Measurements from ENCODE around the gene SEC22C.
A peak's percentile ranks its signal among the peaks of the same experiment; 100 is the strongest.
"Not testable (repeated sequence)": the region's sequence is repeated elsewhere in the genome, so short reads cannot be mapped to it uniquely, and the experiment has no call there.

SEC22C gene

GRCh38 chr3:42572278-42572677 lies 9.5 kb downstream of the SEC22C start:
- Histone ChIP-seq H2AFZ (ENCODE audit: low read depth, low read length) (no peak overlapping the region), H3K4me1 (ENCODE audit: low read length) (no peaks in the 10 kb centered on the region), H3K27me3 (ENCODE audit: low read depth, low read length) (no peaks in the 10 kb centered on the region), H3K4me3 (ENCODE audit: low read length) (no peak overlapping the region), H3K79me2 (ENCODE audit: low read length) (peaks cover 21% of the 10 kb centered on the region), H3K36me3 (replicated peaks; ENCODE audit: low read depth, low read length) (peaks cover 36% of the 10 kb centered on the region), H3K4me2 (ENCODE audit: low read length) (no peak overlapping the region), H3K27ac (ENCODE audit: low read length) (no peak overlapping the region), H4K20me1 (ENCODE audit: insufficient read depth, low read length) (peaks cover 8% of the 10 kb centered on the region; the same call in 1 of the 2 replicates), H3K9me3 (ENCODE audit: insufficient read depth, low read length) (peaks cover 8% of the 10 kb centered on the region), H3K9ac (ENCODE audit: low read length) (no peak overlapping the region)
- TF ChIP-seq EZH2phosphoT487 (IDR thresholded peaks at IDR 0.05; ENCODE audit: low read depth) (no peak), CTCF (IDR thresholded peaks at IDR 0.05; ENCODE audit: low read depth, low read length) (peak; percentile 64)

- no peaks in the 10 kb centered on the region for H3K4me1 ChIP-seq (ENCODE audit: low read length)
- H2AFZ ChIP-seq (ENCODE audit: low read depth, low read length) = no peak overlapping the region
- no peak overlapping the region for H3K4me3 ChIP-seq (ENCODE audit: low read length)
- peaks cover 29% of the 10 kb centered on the region for H3K36me3 ChIP-seq (replicated peaks; ENCODE audit: low read depth, low read length)
- no peak overlapping the region for H3K27ac ChIP-seq (ENCODE audit: low read length)
- peaks cover 8% of the 10 kb centered on the region; the same call in 1 of the 2 replicates for H4K20me1 ChIP-seq (ENCODE audit: insufficient read depth, low read length)
- no peak for TF ChIP-seq EZH2phosphoT487 (IDR thresholded peaks at IDR 0.05; ENCODE audit: low read depth)
- no peak for TF ChIP-seq CTCF (IDR thresholded peaks at IDR 0.05; ENCODE audit: low read depth, low read length)
- H3K9ac ChIP-seq (ENCODE audit: low read length) = no peak overlapping the region
- no peak overlapping the region for H3K4me2 ChIP-seq (ENCODE audit: low read length)
- H3K9me3 ChIP-seq (ENCODE audit: insufficient read depth, low read length) = no peaks in the 10 kb centered on the region
- no peaks in the 10 kb centered on the region for H3K27me3 ChIP-seq (ENCODE audit: low read depth, low read length)
- peaks cover 11% of the 10 kb centered on the region; the same call in 1 of the 2 replicates for H3K79me2 ChIP-seq (ENCODE audit: low read length)
These were observed 12.1 kb downstream of the SEC22C start for GRCh38 chr3:42569593-42570142.

- H3K9me3 ChIP-seq (ENCODE audit: insufficient read depth, low read length) = no peaks in the 10 kb centered on the region
- H3K4me3 ChIP-seq (ENCODE audit: low read length) = no peak overlapping the region
- no peaks in the 10 kb centered on the region for H3K79me2 ChIP-seq (ENCODE audit: low read length)
- H4K20me1 ChIP-seq (ENCODE audit: insufficient read depth, low read length) = no peaks in the 10 kb centered on the region
- H3K9ac ChIP-seq (ENCODE audit: low read length) = no peak overlapping the region
- TF ChIP-seq CTCF (IDR thresholded peaks at IDR 0.05; ENCODE audit: low read depth, low read length) = no peak
- no peak for TF ChIP-seq EZH2phosphoT487 (IDR thresholded peaks at IDR 0.05; ENCODE audit: low read depth)
- peaks cover 41% of the 10 kb centered on the region for H3K36me3 ChIP-seq (replicated peaks; ENCODE audit: low read depth, low read length)
- H2AFZ ChIP-seq (ENCODE audit: low read depth, low read length) = no peak overlapping the region
- H3K27me3 ChIP-seq (ENCODE audit: low read depth, low read length) = no peaks in the 10 kb centered on the region
- no peaks in the 10 kb centered on the region for H3K4me1 ChIP-seq (ENCODE audit: low read length)
- no peak overlapping the region for H3K4me2 ChIP-seq (ENCODE audit: low read length)
- H3K27ac ChIP-seq (ENCODE audit: low read length) = no peak overlapping the region
These were observed 19.5 kb downstream of the SEC22C start for GRCh38 chr3:42562047-42562907.

GRCh38 chr3:42557854-42558253 lies 23.9 kb downstream of the SEC22C start:
- Histone ChIP-seq H3K27ac (ENCODE audit: low read length) (no peak overlapping the region), H3K79me2 (ENCODE audit: low read length) (no peaks in the 10 kb centered on the region), H4K20me1 (ENCODE audit: insufficient read depth, low read length) (0 out of 2 replicates have a peak, but pooled peaks cover 2% of the 10 kb centered on the region), H3K4me3 (ENCODE audit: low read length) (no peak overlapping the region), H3K27me3 (ENCODE audit: low read depth, low read length) (no peaks in the 10 kb centered on the region), H3K4me1 (ENCODE audit: low read length) (no peaks in the 10 kb centered on the region), H3K9ac (ENCODE audit: low read length) (no peak overlapping the region), H3K4me2 (ENCODE audit: low read length) (no peak overlapping the region), H3K9me3 (ENCODE audit: insufficient read depth, low read length) (no peaks in the 10 kb centered on the region), H3K36me3 (replicated peaks; ENCODE audit: low read depth, low read length) (peaks cover 48% of the 10 kb centered on the region), H2AFZ (ENCODE audit: low read depth, low read length) (no peak overlapping the region)
- TF ChIP-seq EZH2phosphoT487 (IDR thresholded peaks at IDR 0.05; ENCODE audit: low read depth) = no peak
- TF ChIP-seq CTCF (IDR thresholded peaks at IDR 0.05; ENCODE audit: low read depth, low read length) = peak; percentile 24; the same call in 1 of the 2 replicates

- H3K4me1 ChIP-seq (ENCODE audit: low read length); H3K79me2 ChIP-seq (ENCODE audit: low read length); H3K4me2 ChIP-seq (ENCODE audit: low read length); H3K4me3 ChIP-seq (ENCODE audit: low read length); H3K9me3 ChIP-seq (ENCODE audit: insufficient read depth, low read length); H3K27ac ChIP-seq (ENCODE audit: low read length); H3K27me3 ChIP-seq (ENCODE audit: low read depth, low read length); H3K9ac ChIP-seq (ENCODE audit: low read length); H2AFZ ChIP-seq (ENCODE audit: low read depth, low read length); H4K20me1 ChIP-seq (ENCODE audit: insufficient read depth, low read length): not testable (repeated sequence)
- H3K36me3 ChIP-seq (replicated peaks; ENCODE audit: low read depth, low read length) = peaks cover 45% of the 10 kb centered on the region
These were observed 24.9 kb downstream of the SEC22C start for GRCh38 chr3:42556817-42557216.
